HepG2 (cell line): ENCODE data around the gene ITPK1. TPM values are rescaled to one million over a fixed set of nuclear protein-coding genes. Genes with fewer than 3 reads are reported as not detected.

Source experiments
- ATAC-seq: fragments of 200-7000 bp; cut with Tn5 transposase; 3 replicates; pipeline ENCODE4 v1.9.1; 2020; ENCODE audit warnings: mild to moderate bottlenecking, moderate library complexity
- BruUV-seq: library from RNA; stranded (reverse); fragments of 400-500 nt; replicated peaks from 2 replicates; lab custom pipeline; 2021; lab: Mats Ljungman, UMichigan
- CTCF ChIA-PET: fragments of 300-600 bp; formaldehyde crosslinking; extraction: SDS; loops from one replicate; lab custom pipeline; 2021; ENCODE audit warnings: low total read pairs, inconsistent platforms, low intra/inter-chr PET ratio; lab: Yijun Ruan, JAX
- POLR2A ChIA-PET: fragments of 350-600 bp; sonication (Branson Sonifier 250); formaldehyde crosslinking; loops from one replicate; lab custom pipeline; 2020; ENCODE audit warnings: antibody characterized with exemption, inconsistent platforms; lab: Yijun Ruan, JAX
- DNase-seq: peaks from one replicate; pipeline ENCODE4 v3.0.0-alpha.2; 2015; ENCODE audit warnings: low spot score
- FAIRE-seq: peaks from 3 replicates; lab custom pipeline; 2011; peaks lifted over from hg19 to GRCh38; lab: Jason Lieb, UNC
- H2AFZ ChIP-seq: one replicate; pipeline ENCODE4 v1.6.1; 2011; ENCODE audit warnings: low read length, inconsistent platforms
- H3K27ac ChIP-seq: fragments of 300-600 bp; 3 replicates; pipeline ENCODE4 v1.8.0; 2011; ENCODE audit warnings: mixed run types, mild to moderate bottlenecking, mixed read lengths, low read length, inconsistent platforms; ENCODE audit not compliant: insufficient read depth; ENCODE audit errors: extremely low read length
- H3K27me3 ChIP-seq, 2 experiments: fragments of 200-600 bp in 1 of 2; 2 replicates in 1 of 2; 3 replicates in 1 of 2; pipeline versions ENCODE4 v1.6.0 to v1.8.0; 2011; ENCODE audit warnings: low read length in 2 of 2, mild to moderate bottlenecking in 2 of 2, moderate library complexity in 2 of 2, inconsistent platforms in 1 of 2; ENCODE audit not compliant: insufficient read depth in 2 of 2, control insufficient read depth in 1 of 2
- H3K36me3 ChIP-seq, 2 experiments: fragments of 200-600 bp in 1 of 2; replicated peaks in 1 of 2; 2 replicates in 1 of 2; 3 replicates in 1 of 2; pipeline versions ENCODE4 v1.5.1 to v1.8.0; 2011; ENCODE audit warnings: low read length in 2 of 2, inconsistent platforms in 1 of 2; ENCODE audit not compliant: insufficient read depth in 2 of 2, control insufficient read depth in 1 of 2
- H3K4me1 ChIP-seq: 2 replicates; pipeline ENCODE4 v1.5.1; 2012; ENCODE audit warnings: low read length, inconsistent platforms; ENCODE audit not compliant: insufficient read depth
- H3K4me2 ChIP-seq: 2 replicates; pipeline ENCODE4 v1.6.0; 2011; ENCODE audit warnings: low read depth, low read length, inconsistent platforms
- H3K4me3 ChIP-seq, 3 experiments: fragments of 200-600 bp in 1 of 3; sonication (generic), shearing (Covaris generic) in 1 of 3; replicated peaks in 1 of 3; 2 replicates each; pipeline ENCODE4 v1.5.1; 2011 to 2016; ENCODE audit warnings: low read length in 3 of 3, inconsistent platforms in 2 of 3, low read depth in 2 of 3, mild to moderate bottlenecking in 2 of 3, control low read depth in 1 of 3, mixed read lengths in 1 of 3; ENCODE audit not compliant: insufficient read depth in 1 of 3
- H3K79me2 ChIP-seq: one replicate; pipeline ENCODE4 v1.6.1; 2011; ENCODE audit warnings: low read length, inconsistent platforms; ENCODE audit not compliant: insufficient read depth
- H3K9ac ChIP-seq: 2 replicates; pipeline ENCODE4 v1.6.0; 2011; ENCODE audit warnings: mild to moderate bottlenecking, low read depth, low read length, inconsistent platforms; ENCODE audit not compliant: insufficient read depth
- H3K9me3 ChIP-seq: 2 replicates; pipeline ENCODE4 v1.5.1; 2012; ENCODE audit warnings: mild to moderate bottlenecking, low read length
- H4K20me1 ChIP-seq: 2 replicates; pipeline ENCODE4 v1.6.0; 2011; ENCODE audit warnings: inconsistent platforms, mild to moderate bottlenecking, low read length, moderate library complexity; ENCODE audit not compliant: insufficient read depth
- ELF1 ChIP-seq: sonication (generic); formaldehyde crosslinking; IDR thresholded peaks from 2 replicates; pipeline ENCODE4 v1.4.0; 2020; ENCODE audit warnings: missing genetic modification reagents
- ELF3 ChIP-seq: IDR thresholded peaks from 2 replicates; pipeline ENCODE4 v1.6.1; 2016; ENCODE audit warnings: missing genetic modification reagents, missing compliant biosample characterization
- RFX1 ChIP-seq: fragments of 450-650 bp; IDR thresholded peaks from 2 replicates; pipeline ENCODE4 v1.6.1; 2017
- SP2 ChIP-seq: sonication (generic); formaldehyde crosslinking; IDR thresholded peaks from 2 replicates; pipeline ENCODE4 v1.5.1; 2020; ENCODE audit warnings: mild to moderate bottlenecking, missing genetic modification reagents
- ZBTB20 ChIP-seq: sonication (generic); formaldehyde crosslinking; IDR thresholded peaks from 2 replicates; pipeline ENCODE4 v1.8.1; 2023; ENCODE audit warnings: missing genetic modification reagents, low read depth, mild to moderate bottlenecking, borderline replicate concordance
- ZFX ChIP-seq: sonication (generic); formaldehyde crosslinking; IDR thresholded peaks from 2 replicates; pipeline ENCODE4 v1.4.0; 2020; ENCODE audit warnings: mild to moderate bottlenecking, low read depth, missing genetic modification reagents, moderate library complexity
- ZNF567 ChIP-seq: sonication (generic); formaldehyde crosslinking; IDR thresholded peaks from 2 replicates; pipeline ENCODE4 v1.8.1; 2023; ENCODE audit warnings: mild to moderate bottlenecking, missing genetic modification reagents, borderline replicate concordance
- WGBS: methylation state at CpG from one replicate; pipeline ENCODE4 v1.1.6; 2017; ENCODE audit warnings: low lambda C conversion rate; 5-methylcytosine and 5-hydroxymethylcytosine counted together
- in situ Hi-C: cut with HindIII; loops from 2 replicates; pipeline ENCODE4 v1.10.0; 2017; ENCODE audit warnings: low pct_unique_long_range_greater_than_20kb; ENCODE audit not compliant: extremely low pct_ligation_motif_present
- intact Hi-C: fragments of 100-400 bp; cut with micrococcal nuclease; formaldehyde crosslinking; loops from one replicate; pipeline ENCODE4 v1.10.0; 2022; ENCODE audit not compliant: unreplicated experiment
- polyA plus RNA-seq, 8 experiments: library from polyadenylated mRNA; depleted of rRNA in 3 of 8; stranded (reverse) in 7 of 8; unstranded in 1 of 8; fragments of >200 nt; fragmentation: Illumina TruSeq in 4 of 8; extraction: Trizol in 4 of 8; gene quantifications; 2 replicates each; pipeline versions ENCODE4 v1.2.1 to v1.2.3, GENCODE V29; 2011 to 2016; ENCODE audit warnings: low read depth in 4 of 8, missing spikeins in 1 of 8, mixed read lengths in 1 of 8; ENCODE audit not compliant: insufficient read depth in 1 of 8
- total RNA-seq, 5 experiments: library from RNA; depleted of rRNA; stranded (reverse); fragments of >200 nt; fragmentation: Illumina TruSeq; extraction: Trizol; gene quantifications; 2 replicates each; pipeline ENCODE4 v1.2.3, GENCODE V29; 2016; ENCODE audit warnings: low read depth in 1 of 5
- TF ChIP-seq, protein P1 (sequence below): sonication (generic); formaldehyde crosslinking; IDR thresholded peaks from 2 replicates; pipeline ENCODE4 v1.4.0; 2020; ENCODE audit warnings: missing genetic modification reagents, borderline replicate concordance
- TF ChIP-seq, protein P2 (sequence below): IDR thresholded peaks from 2 replicates; pipeline ENCODE4 v1.6.1; 2012; ENCODE audit warnings: inconsistent platforms
- TF ChIP-seq, protein P3 (sequence below): sonication (generic); formaldehyde crosslinking; IDR thresholded peaks from 2 replicates; pipeline ENCODE4 v1.4.0; 2020; ENCODE audit warnings: missing genetic modification reagents, mild to moderate bottlenecking, borderline replicate concordance
- TF ChIP-seq, protein P4 (sequence below): sonication (generic); formaldehyde crosslinking; IDR thresholded peaks from 2 replicates; pipeline ENCODE4 v1.5.1; 2020; ENCODE audit warnings: mild to moderate bottlenecking, missing genetic modification reagents, moderate library complexity

The ITPK1 gene
- total and polyA plus RNA-seq, 2 of the 13 experiments (the other 11 are each of a cell fraction or from before 2014, with no cell fraction given), result 20.5 to 47.5 TPM

DNA sequence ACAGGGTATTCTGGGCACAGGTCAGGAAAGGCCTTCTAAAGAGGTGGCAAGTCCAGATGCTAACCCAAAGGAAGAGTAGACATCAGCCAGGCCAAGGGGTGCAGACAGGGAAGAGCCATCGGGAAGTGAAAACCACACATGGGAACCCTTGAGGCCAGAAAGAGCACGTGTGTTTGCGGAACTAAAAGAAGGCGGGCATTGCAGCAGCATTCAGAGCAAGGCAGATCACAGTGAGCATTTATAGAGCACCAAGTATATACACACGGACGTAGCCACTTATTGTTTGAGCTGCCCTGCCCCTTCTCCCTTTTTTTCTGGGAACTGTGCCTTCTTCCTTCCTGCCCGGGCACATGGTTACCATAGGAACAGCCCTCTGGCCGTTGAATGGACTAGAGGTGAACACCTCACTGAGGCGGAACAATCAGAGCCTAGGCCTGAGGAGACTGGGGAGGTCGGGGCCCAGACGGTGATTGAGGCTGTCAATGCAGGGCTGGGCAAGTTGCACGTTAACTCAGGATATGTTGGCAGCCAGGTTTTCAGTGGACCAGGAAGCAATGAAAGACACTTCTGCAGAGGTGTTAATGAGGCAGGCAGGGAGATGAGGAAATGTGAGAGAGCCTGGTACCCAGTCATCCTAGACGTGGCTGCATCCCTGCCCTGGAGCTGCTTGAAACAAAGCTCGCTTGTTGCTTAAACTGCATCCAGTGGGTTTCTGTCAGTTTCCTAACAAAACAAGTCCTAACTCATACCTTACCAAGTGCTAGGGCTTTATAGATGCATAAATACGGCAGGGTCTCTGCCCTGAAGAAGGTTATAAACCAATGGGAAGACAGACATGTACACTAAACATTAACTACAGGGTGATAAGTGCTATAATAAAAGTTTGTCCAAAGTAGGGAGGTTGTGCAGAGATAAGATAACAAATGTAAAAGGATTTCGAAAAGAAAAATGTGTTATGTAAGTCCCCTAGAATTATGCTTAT is 34.8 kb upstream of the ITPK1 start:
- Histone ChIP-seq H3K9me3 (no peaks in the 10 kb centered on the region), H3K27me3 (no peaks in the 10 kb centered on the region), H3K79me2 (no peaks in the 10 kb centered on the region), H3K4me3 (peak overlapping the region; percentile 30 to 54 (median 42); a peak in 3 of 6 replicates), H3K9ac (peak overlapping the region; percentile 24; the same call in 1 of the 2 replicates), H2AFZ (peak overlapping the region; percentile 32), H3K4me1 (peaks cover 65% of the 10 kb centered on the region), H4K20me1 (no peaks in the 10 kb centered on the region), H3K27ac (peak overlapping the region; percentile 16), H3K36me3 (no peaks in the 10 kb centered on the region), H3K4me2 (peak overlapping the region; percentile 73)
- WGBS, result 26% methylated on average over 16 of the region's 16 CpGs
- ATAC-seq, result peak; percentile 94
- BruUV-seq, result no TSS peak
- ChIA-PET CTCF (no interaction called here), POLR2A (no interaction called here)
- peak; percentile 63 for DNase-seq
- peak; percentile 37 for FAIRE-seq
- intact Hi-C loops, result no loop called here
- in situ Hi-C loops, result no loop called here
- TF ChIP-seq, protein P1, sequence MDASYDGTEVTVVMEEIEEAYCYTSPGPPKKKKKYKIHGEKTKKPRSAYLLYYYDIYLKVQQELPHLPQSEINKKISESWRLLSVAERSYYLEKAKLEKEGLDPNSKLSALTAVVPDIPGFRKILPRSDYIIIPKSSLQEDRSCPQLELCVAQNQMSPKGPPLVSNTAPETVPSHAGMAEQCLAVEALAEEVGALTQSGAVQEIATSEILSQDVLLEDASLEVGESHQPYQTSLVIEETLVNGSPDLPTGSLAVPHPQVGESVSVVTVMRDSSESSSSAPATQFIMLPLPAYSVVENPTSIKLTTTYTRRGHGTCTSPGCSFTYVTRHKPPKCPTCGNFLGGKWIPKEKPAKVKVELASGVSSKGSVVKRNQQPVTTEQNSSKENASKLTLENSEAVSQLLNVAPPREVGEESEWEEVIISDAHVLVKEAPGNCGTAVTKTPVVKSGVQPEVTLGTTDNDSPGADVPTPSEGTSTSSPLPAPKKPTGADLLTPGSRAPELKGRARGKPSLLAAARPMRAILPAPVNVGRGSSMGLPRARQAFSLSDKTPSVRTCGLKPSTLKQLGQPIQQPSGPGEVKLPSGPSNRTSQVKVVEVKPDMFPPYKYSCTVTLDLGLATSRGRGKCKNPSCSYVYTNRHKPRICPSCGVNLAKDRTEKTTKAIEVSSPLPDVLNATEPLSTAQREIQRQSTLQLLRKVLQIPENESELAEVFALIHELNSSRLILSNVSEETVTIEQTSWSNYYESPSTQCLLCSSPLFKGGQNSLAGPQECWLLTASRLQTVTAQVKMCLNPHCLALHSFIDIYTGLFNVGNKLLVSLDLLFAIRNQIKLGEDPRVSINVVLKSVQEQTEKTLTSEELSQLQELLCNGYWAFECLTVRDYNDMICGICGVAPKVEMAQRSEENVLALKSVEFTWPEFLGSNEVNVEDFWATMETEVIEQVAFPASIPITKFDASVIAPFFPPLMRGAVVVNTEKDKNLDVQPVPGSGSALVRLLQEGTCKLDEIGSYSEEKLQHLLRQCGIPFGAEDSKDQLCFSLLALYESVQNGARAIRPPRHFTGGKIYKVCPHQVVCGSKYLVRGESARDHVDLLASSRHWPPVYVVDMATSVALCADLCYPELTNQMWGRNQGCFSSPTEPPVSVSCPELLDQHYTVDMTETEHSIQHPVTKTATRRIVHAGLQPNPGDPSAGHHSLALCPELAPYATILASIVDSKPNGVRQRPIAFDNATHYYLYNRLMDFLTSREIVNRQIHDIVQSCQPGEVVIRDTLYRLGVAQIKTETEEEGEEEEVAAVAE (CRISPR knock-in tag), result peak; percentile 97
- TF ChIP-seq SP2 (CRISPR knock-in tag) (peak; percentile 68), ZNF567 (CRISPR knock-in tag) (no peak), ELF3 (peak; percentile 65), RFX1 (peak; percentile 72), ZFX (CRISPR knock-in tag) (0 out of 2 replicates have a peak, but pooled peaks have one; percentile 22), ELF1 (CRISPR knock-in tag) (0 out of 2 replicates have a peak, but pooled peaks have one; percentile 42), ZBTB20 (no peak)
- TF ChIP-seq, protein P2, sequence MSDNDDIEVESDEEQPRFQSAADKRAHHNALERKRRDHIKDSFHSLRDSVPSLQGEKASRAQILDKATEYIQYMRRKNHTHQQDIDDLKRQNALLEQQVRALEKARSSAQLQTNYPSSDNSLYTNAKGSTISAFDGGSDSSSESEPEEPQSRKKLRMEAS, result peak; percentile 40; the same call in 1 of the 2 replicates
- TF ChIP-seq, protein P3, sequence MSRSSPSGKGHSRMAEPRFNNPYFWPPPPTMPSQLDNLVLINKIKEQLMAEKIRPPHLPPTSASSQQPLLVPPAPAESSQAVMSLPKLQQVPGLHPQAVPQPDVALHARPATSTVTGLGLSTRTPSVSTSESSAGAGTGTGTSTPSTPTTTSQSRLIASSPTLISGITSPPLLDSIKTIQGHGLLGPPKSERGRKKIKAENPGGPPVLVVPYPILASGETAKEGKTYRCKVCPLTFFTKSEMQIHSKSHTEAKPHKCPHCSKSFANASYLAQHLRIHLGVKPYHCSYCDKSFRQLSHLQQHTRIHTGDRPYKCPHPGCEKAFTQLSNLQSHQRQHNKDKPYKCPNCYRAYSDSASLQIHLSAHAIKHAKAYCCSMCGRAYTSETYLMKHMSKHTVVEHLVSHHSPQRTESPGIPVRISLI (CRISPR knock-in tag), result no peak; the same call in 1 of the 2 replicates
- TF ChIP-seq, protein P4, sequence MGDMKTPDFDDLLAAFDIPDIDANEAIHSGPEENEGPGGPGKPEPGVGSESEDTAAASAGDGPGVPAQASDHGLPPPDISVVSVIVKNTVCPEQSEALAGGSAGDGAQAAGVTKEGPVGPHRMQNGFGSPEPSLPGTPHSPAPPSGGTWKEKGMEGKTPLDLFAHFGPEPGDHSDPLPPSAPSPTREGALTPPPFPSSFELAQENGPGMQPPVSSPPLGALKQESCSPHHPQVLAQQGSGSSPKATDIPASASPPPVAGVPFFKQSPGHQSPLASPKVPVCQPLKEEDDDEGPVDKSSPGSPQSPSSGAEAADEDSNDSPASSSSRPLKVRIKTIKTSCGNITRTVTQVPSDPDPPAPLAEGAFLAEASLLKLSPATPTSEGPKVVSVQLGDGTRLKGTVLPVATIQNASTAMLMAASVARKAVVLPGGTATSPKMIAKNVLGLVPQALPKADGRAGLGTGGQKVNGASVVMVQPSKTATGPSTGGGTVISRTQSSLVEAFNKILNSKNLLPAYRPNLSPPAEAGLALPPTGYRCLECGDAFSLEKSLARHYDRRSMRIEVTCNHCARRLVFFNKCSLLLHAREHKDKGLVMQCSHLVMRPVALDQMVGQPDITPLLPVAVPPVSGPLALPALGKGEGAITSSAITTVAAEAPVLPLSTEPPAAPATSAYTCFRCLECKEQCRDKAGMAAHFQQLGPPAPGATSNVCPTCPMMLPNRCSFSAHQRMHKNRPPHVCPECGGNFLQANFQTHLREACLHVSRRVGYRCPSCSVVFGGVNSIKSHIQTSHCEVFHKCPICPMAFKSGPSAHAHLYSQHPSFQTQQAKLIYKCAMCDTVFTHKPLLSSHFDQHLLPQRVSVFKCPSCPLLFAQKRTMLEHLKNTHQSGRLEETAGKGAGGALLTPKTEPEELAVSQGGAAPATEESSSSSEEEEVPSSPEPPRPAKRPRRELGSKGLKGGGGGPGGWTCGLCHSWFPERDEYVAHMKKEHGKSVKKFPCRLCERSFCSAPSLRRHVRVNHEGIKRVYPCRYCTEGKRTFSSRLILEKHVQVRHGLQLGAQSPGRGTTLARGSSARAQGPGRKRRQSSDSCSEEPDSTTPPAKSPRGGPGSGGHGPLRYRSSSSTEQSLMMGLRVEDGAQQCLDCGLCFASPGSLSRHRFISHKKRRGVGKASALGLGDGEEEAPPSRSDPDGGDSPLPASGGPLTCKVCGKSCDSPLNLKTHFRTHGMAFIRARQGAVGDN (CRISPR knock-in tag), result peak; percentile 35; the same call in 1 of the 2 replicates
